Fibroblast of lung (primary cell): ENCODE results near the gene SLC9A3.

Experiments
- CTCF ChIP-seq, 2 donors: IDR thresholded peaks in 1 of 2; conservative IDR thresholded peaks in 1 of 2; 1 replicate in 1 of 2; 2 replicates in 1 of 2; pipeline ENCODE4 v1.5.1; 2011 to 2012; ENCODE audit warnings: low read length in 2 of 2, control low read depth in 1 of 2, inconsistent platforms in 1 of 2, low read depth in 1 of 2, mild to moderate bottlenecking in 1 of 2
- EZH2 ChIP-seq: IDR thresholded peaks from 2 replicates; pipeline ENCODE4 v1.5.1; 2012; ENCODE audit warnings: low read length, control low read depth, mild to moderate bottlenecking; ENCODE audit errors: missing control alignments

GRCh38 chr5:427415-428087 is 96.7 kb downstream of the SLC9A3 start:
- TF ChIP-seq CTCF (conservative IDR thresholded peaks at IDR 0.05 in 1 of 2, IDR thresholded peaks at IDR 0.05 in 1 of 2; ENCODE audit: low read depth in 1 of 2, low read length in 2 of 2): no peak
- TF ChIP-seq EZH2: no peak
